NK-92 (cell line): ENCODE results near the gene TMEM273.

ENCODE experiments used
- DNase-seq: peaks from one replicate; lab custom pipeline; 2025; ENCODE audit not compliant: unreplicated experiment; lab: John Stamatoyannopoulos, UW

The TMEM273 gene

DNA sequence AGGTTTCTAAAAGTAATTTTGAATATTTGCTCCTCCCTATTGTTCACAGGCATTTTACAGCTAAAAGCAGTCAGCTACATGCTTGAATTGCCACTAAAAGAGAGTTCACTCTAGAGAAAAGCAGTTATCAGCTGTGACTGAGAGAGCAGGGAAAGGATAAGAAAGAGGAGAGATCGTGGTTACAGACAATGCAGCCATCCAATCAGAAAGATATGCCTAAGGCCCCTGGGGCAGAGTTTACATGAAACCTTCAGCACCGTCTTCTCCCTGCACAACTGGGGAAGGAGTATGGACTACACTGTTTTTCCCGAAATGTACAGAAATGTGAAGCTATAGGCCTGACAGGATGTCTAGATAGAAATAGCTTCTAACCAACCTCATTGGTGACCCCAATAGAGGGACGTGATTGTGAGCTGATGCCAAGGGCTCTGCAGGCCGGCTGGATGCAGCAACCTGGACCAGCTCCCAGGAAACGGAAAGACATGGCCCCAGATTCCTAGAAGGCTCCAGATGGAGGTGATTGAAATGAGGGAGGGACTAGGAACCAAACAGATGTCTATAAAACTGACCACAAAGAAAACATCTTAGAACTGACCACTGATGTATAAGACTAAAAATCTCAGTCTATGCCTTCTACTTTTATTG lies 69.6 kb downstream of the TMEM273 start:
- no peak for DNase-seq

DNA sequence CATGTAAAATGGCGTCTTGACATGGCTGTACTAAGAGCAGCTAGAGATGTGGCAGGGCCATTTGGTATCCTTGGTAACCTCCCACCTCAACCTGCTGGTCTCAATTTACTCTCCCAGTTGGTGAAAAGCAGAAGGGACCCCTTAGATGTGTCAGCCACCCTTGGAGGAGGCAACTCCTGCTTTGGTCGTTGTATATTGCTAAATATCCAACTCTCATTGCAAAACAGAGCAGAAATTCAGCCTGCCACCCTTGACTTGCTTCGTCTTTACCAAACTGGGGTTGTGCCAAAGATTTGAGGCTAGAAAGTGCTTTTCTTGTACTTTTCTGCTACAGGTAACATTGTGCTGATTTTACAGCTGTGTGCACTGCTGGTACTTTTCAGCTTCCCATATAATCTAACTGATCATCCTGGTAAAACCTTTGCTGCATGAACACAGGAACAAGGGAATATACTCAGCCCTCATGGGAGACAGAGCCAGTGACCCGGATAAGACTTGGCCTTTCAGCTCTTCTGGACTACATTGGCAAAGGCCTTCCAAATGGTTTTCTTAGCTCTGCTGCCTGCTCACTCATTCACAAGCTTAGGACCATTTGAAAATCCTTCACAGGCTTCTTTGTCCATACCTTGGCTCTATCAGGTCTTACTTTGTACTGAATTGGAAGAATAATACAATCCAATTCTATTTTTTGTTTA lies 70.7 kb downstream of the TMEM273 start:
- no peak for DNase-seq

DNA sequence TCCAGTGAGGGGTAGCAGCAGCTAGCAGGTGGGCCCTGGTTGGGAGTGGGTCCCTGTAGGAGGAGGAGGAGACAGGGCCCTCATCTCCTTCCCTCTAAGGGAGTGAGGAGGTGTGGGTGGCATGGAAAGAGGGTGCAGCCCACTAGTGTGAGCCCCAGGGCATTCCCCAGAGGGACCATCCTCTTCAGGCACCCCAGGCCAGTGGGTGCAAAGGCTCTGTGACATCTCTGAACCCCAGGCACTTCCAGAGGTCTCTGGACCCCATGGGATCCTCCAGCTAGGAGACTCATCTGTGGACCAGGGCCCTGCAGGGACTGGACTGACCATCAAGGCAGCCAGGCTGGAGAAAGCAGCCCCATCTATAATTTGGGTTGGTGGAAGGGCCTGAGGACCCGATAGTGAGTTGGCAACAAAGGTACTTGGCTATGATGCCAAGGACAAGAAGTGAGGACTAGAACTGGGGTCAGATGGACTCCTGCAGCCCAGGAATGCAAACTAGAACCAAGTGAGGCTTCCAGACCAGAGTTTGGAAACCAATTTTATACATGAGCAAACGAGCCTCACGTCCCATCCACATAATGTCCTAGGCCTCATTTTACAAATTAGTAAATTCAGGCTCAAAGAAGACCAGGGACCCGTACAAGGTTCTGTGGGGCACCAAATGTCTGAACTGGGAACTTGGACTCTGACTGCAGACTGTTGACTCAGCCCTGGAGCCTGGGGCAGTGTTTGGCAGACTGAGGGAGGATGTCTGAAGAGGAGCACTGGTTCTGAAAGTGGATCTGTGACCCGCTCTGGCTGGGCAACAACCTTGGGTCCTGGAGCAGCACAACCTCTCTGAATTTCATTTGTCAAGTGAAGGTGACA lies 71.4 kb downstream of the TMEM273 start:
- DNase-seq, result no peak

DNA sequence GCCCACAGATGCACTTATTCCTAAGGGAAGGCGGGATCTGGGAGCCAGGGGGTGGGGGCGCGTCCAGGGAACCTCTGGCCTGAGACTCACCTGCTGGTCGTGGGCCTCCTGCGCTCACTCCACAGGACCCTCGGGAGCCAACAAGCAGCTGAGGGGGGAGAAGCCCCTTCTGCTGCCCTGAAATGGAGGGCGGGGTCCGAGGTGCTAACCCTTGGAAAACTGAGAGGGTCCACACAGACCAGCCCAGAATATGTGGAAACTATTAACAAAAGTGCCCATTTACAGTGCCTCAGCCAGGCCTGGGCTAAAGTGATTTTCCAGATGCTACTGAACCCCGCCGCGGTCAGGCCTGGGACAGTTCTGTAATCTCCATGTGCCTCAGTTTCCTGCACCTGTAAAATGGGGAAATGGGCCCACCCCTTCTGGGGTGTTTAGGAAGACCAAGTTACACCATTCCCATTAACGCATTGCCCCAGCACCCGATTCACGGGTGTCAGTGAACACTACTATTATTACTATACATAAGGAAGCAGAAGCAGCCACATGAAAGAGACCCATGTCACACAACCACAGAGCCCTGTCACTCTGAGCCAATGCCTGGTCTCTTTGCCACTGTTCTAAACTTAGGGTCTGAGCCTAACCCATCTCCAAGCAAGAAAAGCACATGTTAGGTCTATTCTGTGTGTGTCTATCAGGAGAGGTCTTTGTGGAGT lies 72.2 kb downstream of the TMEM273 start:
- DNase-seq, result no peak

DNA sequence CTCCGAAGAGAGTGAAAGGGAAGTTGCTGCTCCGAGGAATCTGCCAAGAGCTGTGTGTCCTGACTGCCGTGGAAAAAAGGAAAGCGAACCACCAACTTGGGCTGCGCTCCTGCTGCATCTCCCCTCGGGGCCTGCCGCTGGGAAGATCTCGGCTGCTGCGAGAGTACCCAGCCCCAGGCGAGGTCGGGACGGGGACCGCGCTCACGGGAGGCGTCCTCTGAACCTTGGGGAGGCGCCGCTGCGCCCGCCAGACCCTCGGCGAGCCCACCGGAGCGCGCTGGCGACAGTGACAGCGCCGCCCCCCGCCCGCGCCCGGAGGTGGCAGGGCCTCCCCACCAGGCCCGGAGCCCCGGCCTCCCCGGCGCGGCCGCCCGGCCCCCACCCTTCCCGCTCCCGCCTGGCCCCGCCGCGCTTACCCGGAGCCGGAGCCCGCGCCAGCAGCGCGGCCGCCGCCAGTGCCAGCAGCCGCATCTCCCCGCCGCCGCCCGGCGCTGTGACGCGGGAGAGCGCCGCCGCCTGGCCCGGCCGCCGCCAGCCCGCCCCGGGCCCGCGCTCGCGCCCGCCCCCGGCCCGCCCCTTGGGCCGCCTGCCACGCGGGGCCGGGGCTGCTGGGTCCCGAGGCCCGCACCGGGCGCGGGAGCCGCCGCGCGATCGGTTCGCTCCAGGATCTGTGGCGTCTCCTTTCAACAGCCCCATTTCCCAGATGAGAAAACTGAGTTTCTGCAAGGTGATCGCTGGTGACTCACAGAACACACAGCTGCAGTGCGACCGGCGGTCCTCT lies 73.0 kb downstream of the TMEM273 start, which contains the start of gene VSTM4:
Gene VSTM4, minus strand, starts transcription at position 508 of the 781 bp plus-strand sequence. Its CDS starts 37 bp downstream, at position 471.
- no peak for DNase-seq

DNA sequence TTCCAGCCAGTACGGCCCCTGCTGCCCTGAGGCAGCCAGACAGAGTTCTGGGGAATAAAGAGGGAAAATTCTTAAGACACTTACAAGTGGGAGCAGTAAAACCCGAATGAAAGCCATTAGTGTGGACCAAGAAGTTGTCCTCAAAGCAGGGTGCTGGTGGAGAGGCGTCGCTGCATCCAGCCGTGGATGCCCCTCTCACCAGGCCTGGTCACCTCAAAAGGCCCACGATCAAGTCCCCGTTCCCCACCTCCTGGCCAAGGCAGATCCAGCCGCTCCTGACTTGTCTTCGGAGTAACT lies 73.5 kb downstream of the TMEM273 start:
- DNase-seq, result no peak

DNA sequence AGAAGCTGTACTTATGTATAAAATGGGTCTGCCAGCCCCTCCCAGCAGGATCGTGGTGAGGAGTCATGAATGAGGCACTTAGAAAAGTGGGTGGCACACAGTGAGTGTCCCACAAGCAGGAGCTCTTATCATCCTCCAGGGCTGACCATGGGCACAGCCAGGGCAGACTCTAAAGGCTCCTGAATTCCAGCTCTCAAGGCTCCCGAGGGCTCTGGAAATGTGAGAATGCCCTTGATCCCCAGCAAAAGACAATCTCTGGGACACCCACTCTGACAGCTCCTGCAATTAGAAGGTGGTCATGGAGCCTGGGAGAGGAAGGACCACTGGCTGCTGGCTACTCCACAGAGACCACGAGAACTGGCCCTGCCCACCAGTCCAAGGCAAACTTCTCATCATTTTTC lies 74.5 kb downstream of the TMEM273 start:
- no peak for DNase-seq

DNA sequence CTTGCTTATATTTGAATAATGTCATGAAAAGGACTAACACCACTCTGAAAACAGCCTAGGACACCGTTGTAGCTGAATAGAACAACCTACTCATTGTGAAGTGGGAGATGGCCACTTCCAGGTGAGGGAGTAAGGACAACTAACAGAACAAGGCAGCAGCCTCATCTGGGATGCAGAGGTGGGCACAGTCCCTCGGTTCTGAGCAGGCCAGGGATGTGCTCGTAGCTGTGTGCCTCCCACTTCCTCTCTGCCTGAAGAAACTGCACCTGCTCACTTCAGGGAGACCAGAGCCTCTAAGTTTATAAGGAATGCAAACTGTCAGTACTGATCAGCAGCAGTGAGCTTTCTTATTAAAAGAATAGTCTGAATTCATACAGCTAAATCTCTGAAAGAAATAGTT lies 75.3 kb downstream of the TMEM273 start:
- no peak for DNase-seq

DNA sequence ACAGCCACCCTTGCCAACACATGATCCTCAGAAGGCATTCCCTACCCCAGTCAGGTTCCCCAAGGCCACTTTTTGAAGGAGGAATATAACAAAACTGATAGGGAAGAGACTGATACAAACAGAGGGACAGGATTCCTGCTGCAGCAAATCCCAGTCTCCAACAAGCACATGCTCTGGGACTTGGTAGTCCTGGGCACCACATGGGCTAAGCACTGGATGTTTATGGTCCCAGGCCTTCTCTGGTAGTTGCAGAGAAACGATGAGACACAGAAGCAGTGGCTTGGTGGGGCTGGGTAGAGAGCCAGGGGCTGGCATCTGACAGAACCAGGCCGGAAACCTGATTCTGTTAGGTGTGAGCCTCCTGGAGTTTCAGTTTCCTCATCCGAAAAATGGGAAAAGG lies 76.1 kb downstream of the TMEM273 start:
- no peak for DNase-seq

DNA sequence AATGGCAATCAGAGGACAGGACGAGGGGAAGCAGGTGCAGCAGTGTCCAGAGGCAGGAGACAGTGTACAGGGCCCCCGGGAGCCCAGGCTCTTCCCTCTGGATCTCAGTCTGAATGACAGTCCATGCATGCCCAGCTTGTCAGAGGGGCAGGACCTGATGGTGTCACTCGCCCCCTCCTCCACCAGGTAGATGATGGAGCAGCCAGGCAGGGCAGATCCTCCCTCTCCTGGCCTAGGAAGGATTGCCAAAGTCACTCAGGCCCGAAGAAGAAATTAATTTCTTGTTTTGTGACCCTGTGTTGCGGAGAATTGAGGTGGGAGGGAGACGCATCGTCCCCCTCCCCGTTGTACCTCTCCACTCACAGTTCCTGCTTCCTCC lies 76.9 kb downstream of the TMEM273 start:
- DNase-seq, result no peak

DNA sequence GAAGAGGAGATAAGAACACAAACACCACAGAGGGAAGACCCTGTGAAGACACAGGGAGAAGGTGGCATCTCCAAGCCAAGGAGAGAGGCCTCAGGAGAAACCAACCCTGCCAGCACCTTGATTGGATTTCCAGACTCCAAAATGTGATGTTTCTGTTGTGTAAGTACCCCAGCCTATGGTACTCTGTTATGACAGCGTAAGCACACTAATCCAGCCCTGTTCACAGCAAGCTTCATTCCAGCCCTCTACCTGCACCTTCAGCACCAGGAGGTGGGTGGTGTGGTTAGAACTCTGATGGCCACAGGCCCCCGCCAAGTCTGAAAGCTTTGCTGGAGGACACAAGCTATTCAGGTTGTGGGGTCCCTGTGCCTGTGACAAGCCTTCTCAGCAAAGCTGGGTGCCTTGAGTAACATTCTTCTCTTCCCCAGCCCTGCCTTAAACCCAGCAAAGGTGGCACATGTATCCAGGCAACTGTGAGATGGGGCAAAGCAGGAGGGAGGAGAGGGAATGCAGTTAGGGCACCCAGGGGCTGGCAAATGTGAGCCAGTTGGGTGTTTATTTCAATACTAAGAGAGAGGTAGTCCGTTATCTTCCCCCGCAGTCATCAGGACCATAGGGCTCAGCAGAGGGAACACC lies 77.4 kb downstream of the TMEM273 start:
- DNase-seq, result no peak

DNA sequence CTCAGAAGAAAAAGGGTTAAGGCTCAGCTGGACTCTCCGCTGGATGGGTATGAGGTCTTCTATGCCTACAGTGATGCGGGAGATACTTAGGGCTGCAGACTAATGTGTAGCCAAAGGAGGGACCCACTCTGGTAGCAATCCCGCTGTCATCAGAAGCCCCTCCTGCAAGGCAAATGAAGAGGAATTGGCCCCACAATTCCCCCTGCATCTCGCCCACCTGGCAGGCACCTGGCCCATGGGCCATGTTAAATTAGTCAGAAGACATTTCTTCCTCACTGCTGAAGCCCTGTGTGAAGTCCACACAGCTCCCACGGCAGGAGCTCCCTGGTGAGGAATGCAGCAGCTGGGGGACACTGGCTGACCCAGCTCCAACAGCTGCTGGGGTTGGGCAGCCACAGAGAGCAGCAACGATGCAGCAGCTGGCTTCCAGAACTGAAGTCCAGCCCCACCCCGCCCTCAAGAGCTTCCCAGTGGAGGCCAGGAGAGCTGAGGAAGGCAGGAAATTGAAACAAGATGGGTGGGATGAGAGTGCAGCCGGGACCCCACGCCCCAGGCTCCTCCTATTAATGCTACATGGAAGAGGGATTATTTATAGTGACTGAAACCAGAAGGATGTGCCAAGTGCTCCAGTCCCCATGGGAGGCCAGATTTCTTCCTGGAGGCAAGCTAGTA lies 78.4 kb downstream of the TMEM273 start:
- DNase-seq, result no peak

DNA sequence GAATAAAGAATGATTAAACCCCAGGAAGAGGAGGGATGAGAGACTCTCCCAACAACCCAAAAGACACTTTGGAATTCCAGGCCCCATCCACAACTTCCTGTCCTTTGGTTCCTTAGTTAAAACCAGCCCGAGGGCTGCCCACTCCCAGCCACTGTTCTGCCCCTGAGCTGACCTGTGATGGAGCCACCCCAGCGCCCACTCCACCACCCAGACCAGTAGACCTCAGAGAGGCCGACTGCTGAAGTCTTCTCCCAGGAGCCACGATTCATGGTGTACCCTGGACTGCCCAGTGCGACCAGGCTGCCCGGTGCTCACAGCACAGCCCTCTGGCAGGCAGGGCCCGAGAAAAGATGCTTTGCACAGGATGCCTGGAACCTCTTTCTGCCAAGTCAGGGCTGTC lies 79.5 kb downstream of the TMEM273 start:
- no peak for DNase-seq

DNA sequence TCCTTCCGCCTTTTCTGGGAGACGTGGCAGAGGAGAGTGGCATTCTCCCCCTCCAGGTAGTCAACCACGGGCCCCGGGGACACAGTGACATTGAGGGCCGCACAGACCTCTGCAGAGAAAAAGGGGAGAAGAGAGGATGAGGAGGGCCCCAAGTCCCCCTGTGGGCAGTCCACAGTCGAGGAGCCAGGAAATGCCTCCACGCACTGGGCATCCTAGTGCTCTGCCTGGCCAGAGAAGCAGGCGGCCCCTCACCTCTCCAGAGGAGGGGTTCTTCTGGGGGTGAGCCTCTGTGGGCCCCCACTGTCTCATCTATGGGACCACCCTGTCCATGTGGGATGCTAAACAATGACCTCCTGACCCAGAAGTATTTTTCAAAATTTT lies 80.3 kb downstream of the TMEM273 start:
- no peak for DNase-seq

DNA sequence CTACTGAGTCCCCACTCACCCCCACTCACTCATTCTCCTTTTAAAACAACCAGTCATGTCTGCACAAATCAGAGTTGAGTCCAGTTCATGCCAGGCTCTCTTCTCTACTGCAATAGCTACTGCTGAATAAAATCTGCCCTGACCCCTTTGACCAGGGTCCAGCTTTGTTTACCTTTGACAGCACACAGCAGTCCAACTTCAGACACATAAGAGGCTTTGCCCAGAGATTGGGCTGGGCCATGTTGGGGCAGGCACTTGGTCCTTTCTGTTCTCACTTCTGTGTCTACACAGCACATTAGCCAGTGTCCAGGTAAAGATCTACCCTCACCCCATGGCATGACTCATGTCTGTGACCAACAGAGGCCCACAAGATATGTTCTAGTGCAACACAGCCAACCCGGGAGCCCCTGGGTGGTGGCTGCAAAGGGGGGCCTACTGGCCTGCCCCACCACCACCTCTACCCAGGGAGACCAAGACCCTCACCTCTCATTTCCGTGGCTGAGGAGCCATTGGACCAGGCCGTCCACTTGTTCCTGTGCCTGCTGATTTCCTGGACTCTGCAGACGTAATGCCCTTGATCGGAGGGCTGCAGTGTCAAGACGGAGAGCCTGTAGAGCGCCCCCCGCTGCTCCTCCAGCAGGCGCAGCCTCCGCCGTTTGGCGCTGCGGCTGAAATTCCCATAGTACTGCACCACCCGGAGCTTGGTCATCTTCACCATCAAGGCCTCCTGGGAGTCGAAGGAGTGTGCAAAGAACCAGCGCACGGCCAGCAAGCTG lies 80.9 kb downstream of the TMEM273 start:
- DNase-seq, result no peak

DNA sequence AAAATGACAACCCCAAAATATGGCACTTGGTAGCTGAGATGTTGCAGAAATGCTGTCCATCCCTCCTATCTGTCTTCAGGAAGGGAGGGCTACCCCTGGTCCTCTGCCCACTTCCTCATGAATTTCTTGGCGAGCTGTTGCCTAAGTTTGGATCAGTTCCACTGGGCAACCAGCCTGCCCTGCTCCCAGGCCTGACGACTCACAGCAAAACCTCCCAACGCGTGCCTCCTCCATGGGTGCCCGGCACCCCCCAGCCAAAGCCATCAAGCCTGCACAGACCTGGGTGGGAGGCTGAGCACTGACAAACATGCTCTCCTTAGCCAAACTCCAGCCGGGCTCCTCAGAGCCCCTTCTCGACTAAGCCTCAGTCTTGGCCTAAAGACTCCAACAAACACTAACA lies 81.7 kb downstream of the TMEM273 start:
- DNase-seq, result no peak

DNA sequence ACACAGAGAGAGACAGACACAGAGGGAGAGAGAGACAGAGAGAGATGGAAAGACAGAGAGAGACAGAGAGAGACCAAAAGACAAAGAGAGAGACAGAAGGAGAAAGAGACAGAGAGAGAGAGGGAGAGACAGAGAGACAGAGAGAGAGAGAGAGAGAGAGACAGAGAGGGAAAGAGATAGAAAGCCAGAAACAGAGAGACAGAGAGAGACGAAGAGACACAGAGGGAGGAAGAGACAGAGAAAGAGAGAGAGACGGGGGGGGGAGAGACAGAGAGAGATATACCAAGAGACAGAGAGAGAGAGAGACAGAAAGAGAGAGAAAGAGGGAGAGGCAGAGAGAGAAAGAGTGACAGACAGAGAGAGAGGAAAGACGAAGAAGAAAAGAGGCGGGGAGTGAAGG lies 83.1 kb downstream of the TMEM273 start:
- no peak for DNase-seq
